Neural cell (in vitro differentiated cells): ENCODE results near the gene TAF11L13. TPM values are rescaled to one million over a fixed set of nuclear protein-coding genes. Genes with fewer than 3 reads are reported as not detected.

Experiments
- H2AFZ ChIP-seq: fragments of 200-600, 300-800 bp; sonication (generic), shearing (Covaris generic); 2 replicates; pipeline ENCODE4 v1.6.0; 2014; ENCODE audit warnings: low read depth, mild to moderate bottlenecking, antibody characterized with exemption, low read length, moderate library complexity
- H3F3A ChIP-seq: fragments of 200-600 bp; shearing (Covaris generic); 2 replicates; pipeline ENCODE4 v1.6.1; 2016; ENCODE audit warnings: mild to moderate bottlenecking, moderate library complexity, mixed read lengths, antibody characterized with exemption, low read length; ENCODE audit not compliant: insufficient read depth, poor library complexity, severe bottlenecking
- H3K27ac ChIP-seq: fragments of 200-600, 300-800 bp; sonication (generic), shearing (Covaris generic); 2 replicates; pipeline ENCODE4 v1.5.1; 2014; ENCODE audit warnings: mild to moderate bottlenecking, low read length, moderate library complexity
- H3K27me3 ChIP-seq: fragments of 300-800, 200-600 bp; sonication (generic), shearing (Covaris generic); 2 replicates; pipeline ENCODE4 v1.6.0; 2014; ENCODE audit warnings: mild to moderate bottlenecking, low read depth, low read length, moderate library complexity; ENCODE audit not compliant: insufficient read depth
- H3K36me3 ChIP-seq: fragments of 300-800, 200-600 bp; sonication (generic), shearing (Covaris generic); 2 replicates; pipeline ENCODE4 v1.5.1; 2014; ENCODE audit warnings: mild to moderate bottlenecking, antibody characterized with exemption, low read length, moderate library complexity; ENCODE audit not compliant: insufficient read depth
- H3K4me2 ChIP-seq: fragments of 300-800, 200-600 bp; sonication (generic), shearing (Covaris generic); 2 replicates; pipeline ENCODE4 v1.6.0; 2014; ENCODE audit warnings: mild to moderate bottlenecking, low read length
- H3K4me3 ChIP-seq: fragments of 300-800, 200-600 bp; sonication (generic), shearing (Covaris generic); 2 replicates; pipeline ENCODE4 v1.5.1; 2014; ENCODE audit warnings: mild to moderate bottlenecking, low read length, moderate library complexity
- H3K79me2 ChIP-seq: fragments of 200-600 bp; shearing (Covaris generic); replicated peaks from 2 replicates; pipeline ENCODE4 v1.6.0; 2014; ENCODE audit warnings: mild to moderate bottlenecking, low read length, moderate library complexity; ENCODE audit not compliant: insufficient read depth
- H3K9ac ChIP-seq: fragments of 300-800, 200-600 bp; sonication (generic), shearing (Covaris generic); 2 replicates; pipeline ENCODE4 v1.6.1; 2016; ENCODE audit warnings: mild to moderate bottlenecking, low read length, mixed read lengths
- H3K9me2 ChIP-seq: fragments of 200-600 bp; shearing (Covaris generic); 2 replicates; pipeline ENCODE4 v1.6.1; 2016; ENCODE audit warnings: mild to moderate bottlenecking, low read length, mixed read lengths; ENCODE audit not compliant: insufficient read depth
- H3K9me3 ChIP-seq: fragments of 200-600, 300-800 bp; sonication (generic), shearing (Covaris generic); 2 replicates; pipeline ENCODE4 v1.6.1; 2016; ENCODE audit warnings: mild to moderate bottlenecking, mixed run types, low read length, moderate library complexity, mixed read lengths
- H4K20me1 ChIP-seq: fragments of 200-600 bp; shearing (Covaris generic); 2 replicates; pipeline ENCODE4 v1.6.1; 2016; ENCODE audit warnings: mild to moderate bottlenecking, mixed run types; ENCODE audit not compliant: insufficient read depth
- CTCF ChIP-seq: fragments of 450-650 bp; IDR thresholded peaks from 2 replicates; pipeline ENCODE4 v1.5.1; 2014; ENCODE audit warnings: antibody characterized with exemption, mild to moderate bottlenecking, moderate library complexity; ENCODE audit not compliant: poor library complexity, severe bottlenecking
- EP300 ChIP-seq: fragments of 450-650 bp; conservative IDR thresholded peaks from 2 replicates; pipeline ENCODE4 v1.6.1; 2014; ENCODE audit warnings: antibody characterized with exemption, mild to moderate bottlenecking, moderate library complexity; ENCODE audit not compliant: poor library complexity, severe bottlenecking
- EZH2 ChIP-seq: fragments of 200-600, 300-800 bp; shearing (Covaris generic), sonication (generic); IDR thresholded peaks from 2 replicates; pipeline ENCODE4 v1.6.1; 2014; ENCODE audit warnings: antibody characterized with exemption, low read length, borderline replicate concordance, mild to moderate bottlenecking; ENCODE audit not compliant: insufficient read depth, poor library complexity, severe bottlenecking
- MXI1 ChIP-seq: fragments of 450-650 bp; conservative IDR thresholded peaks from 2 replicates; pipeline ENCODE4 v1.6.1; 2014; ENCODE audit warnings: antibody characterized with exemption, mild to moderate bottlenecking; ENCODE audit not compliant: poor library complexity, severe bottlenecking
- POLR2AphosphoS5 ChIP-seq: IDR thresholded peaks from 2 replicates; pipeline ENCODE4 v1.6.1; 2012
- RAD21 ChIP-seq: fragments of 450-650 bp; conservative IDR thresholded peaks from 2 replicates; pipeline ENCODE4 v1.6.1; 2014; ENCODE audit warnings: antibody characterized with exemption, mild to moderate bottlenecking, moderate library complexity
- REST ChIP-seq: IDR thresholded peaks from 2 replicates; pipeline ENCODE4 v1.6.1; 2012; ENCODE audit warnings: borderline replicate concordance
- SMC3 ChIP-seq: fragments of 450-650 bp; conservative IDR thresholded peaks from 2 replicates; pipeline ENCODE4 v1.6.1; 2014; ENCODE audit warnings: antibody characterized with exemption, mild to moderate bottlenecking, moderate library complexity; ENCODE audit not compliant: poor library complexity
- TAF1 ChIP-seq: IDR thresholded peaks from 2 replicates; pipeline ENCODE4 v1.6.1; 2012; ENCODE audit warnings: low read depth
- polyA plus RNA-seq: library from polyadenylated mRNA; depleted of rRNA; stranded (reverse); fragments of >200 nt; gene quantifications from 2 replicates; pipeline ENCODE4 v1.2.3, GENCODE V29; 2014

The TAF11L13 gene
- polyA plus RNA-seq, 1 donor from 2014 or later, result not detected

GRCh38 chr5:17670353-17670752, 38.5 kb downstream of the TAF11L13 start:
- no peak overlapping the region for H3K4me2 ChIP-seq
- H4K20me1 ChIP-seq, result no peaks in the 10 kb centered on the region
- no peaks in the 10 kb centered on the region for H3K79me2 ChIP-seq
- no peak overlapping the region for H3K27ac ChIP-seq
- H3F3A ChIP-seq, result no peaks in the 10 kb centered on the region
- no peak overlapping the region for H3K9ac ChIP-seq
- H3K4me3 ChIP-seq, result no peak overlapping the region
- no peak for TF ChIP-seq POLR2AphosphoS5
- TF ChIP-seq CTCF, result no peak
- TF ChIP-seq REST, result no peak
- no peak for TF ChIP-seq RAD21
- no peak for TF ChIP-seq EP300
- TF ChIP-seq MXI1, result no peak
- TF ChIP-seq TAF1, result no peak
- no peak for TF ChIP-seq SMC3
- no peak for TF ChIP-seq EZH2
- H2AFZ ChIP-seq, result no peak overlapping the region
- H3K9me3 ChIP-seq, result no peaks in the 10 kb centered on the region
- H3K9me2 ChIP-seq, result no peaks in the 10 kb centered on the region
- no peaks in the 10 kb centered on the region for H3K36me3 ChIP-seq
- H3K27me3 ChIP-seq, result no peaks in the 10 kb centered on the region

GRCh38 chr5:17678751-17679324, 47.0 kb downstream of the TAF11L13 start:
- Histone ChIP-seq H3K36me3 (no peaks in the 10 kb centered on the region), H3K4me2 (no peak overlapping the region), H3K27me3 (no peaks in the 10 kb centered on the region), H3K9me3 (no peaks in the 10 kb centered on the region), H3K9me2 (no peaks in the 10 kb centered on the region), H3K27ac (no peak overlapping the region), H3K9ac (no peak overlapping the region), H4K20me1 (no peaks in the 10 kb centered on the region), H3K79me2 (no peaks in the 10 kb centered on the region), H3F3A (no peaks in the 10 kb centered on the region), H2AFZ (no peak overlapping the region), H3K4me3 (peak overlapping the region; percentile 13)
- no peak for TF ChIP-seq RAD21
- TF ChIP-seq SMC3, result no peak
- peak; percentile 21 for TF ChIP-seq POLR2AphosphoS5
- TF ChIP-seq EP300, result peak; percentile 59
